ENCODE measurements around the gene SLC6A16. TPM values are rescaled to one million over a fixed set of nuclear protein-coding genes. Genes with fewer than 3 reads are reported as not detected.
"Not testable (repeated sequence)": the region's sequence is repeated elsewhere in the genome, so short reads cannot be mapped to it uniquely, and the experiment has no call there.

Gene SLC6A16
- total RNA-seq, 1 experiment from 2014 or later, result 0.12 TPM

GRCh38 chr19:49331187-49331586 is 6.2 kb upstream of the SLC6A16 start:
- DNase-seq (ENCODE audit: low read depth), result not testable (repeated sequence)

DNA sequence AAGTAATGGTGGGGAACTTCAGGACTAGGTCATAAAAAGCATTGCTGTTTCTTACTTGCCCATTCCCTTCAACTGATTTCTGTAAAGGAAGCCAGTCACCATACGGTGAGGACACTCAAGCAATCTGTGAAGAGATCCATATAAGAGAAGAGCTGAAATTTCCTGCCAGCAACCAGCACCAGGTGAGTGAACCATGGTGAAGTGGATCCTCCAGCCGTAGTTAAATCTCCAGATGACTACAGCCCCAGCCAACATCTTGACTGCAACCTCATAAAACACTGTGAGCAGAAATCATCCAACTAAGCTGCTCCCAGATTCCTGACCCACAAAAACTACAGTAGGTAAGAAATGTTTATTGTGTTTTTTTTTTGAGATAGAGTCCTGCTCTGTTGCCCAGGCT is 3.8 kb upstream of the SLC6A16 start:
- DNase-seq (ENCODE audit: low read depth), result no peak

- peak; percentile 29 for DNase-seq (ENCODE audit: low read depth)
Observed at GRCh38 chr19:49327878-49328544, 3.0 kb upstream of the SLC6A16 start.

GRCh38 chr19:49326165-49326704 is 1.2 kb upstream of the SLC6A16 start:
- DNase-seq (ENCODE audit: low read depth), result no peak

- DNase-seq (ENCODE audit: low read depth), result not testable (repeated sequence)
Observed at GRCh38 chr19:49325756-49326155, 765 bp upstream of the SLC6A16 start.

DNA sequence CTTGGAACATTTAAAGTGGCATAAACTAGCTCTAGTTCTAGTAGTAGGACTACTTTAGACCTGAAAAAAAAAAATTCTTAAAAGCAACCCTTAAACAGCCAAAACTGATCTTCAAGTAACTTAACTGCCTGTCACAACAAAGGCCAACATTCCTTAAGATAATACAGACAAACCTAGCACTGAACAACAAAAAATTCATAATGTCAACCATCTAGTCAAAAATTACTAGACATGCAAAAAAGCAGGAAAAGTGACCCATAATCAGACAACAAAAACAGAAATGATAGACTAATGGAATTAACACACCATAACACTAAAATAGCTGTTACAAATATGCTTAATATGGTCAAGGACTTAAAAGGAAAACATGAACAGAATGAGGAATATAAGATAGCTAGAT is 6.7 kb downstream of the SLC6A16 start:
- no peak for DNase-seq (ENCODE audit: low read depth)

DNA sequence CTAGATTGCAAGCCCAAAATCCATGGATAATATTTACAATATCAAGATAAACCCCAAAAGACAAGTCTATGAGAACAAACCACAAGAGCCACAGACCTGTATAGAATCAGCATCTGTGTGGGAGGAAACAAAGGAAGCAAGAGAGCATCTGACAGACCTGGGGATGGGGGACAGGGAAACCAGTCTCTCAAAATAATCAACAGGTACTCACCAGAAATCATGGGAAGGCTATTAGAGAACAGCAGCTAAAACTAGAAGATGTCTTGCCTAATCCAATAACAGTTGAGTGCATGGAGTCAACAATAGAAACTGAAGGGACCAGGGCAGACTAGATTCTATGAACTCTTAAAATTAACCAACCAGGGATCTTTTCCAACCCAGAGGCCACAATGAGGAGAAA is 8.7 kb downstream of the SLC6A16 start:
- DNase-seq (ENCODE audit: low read depth), result no peak

GRCh38 chr19:49315111-49315510 is 9.9 kb downstream of the SLC6A16 start:
- no peak for DNase-seq (ENCODE audit: low read depth)

- no peak for DNase-seq (ENCODE audit: low read depth)
Observed at GRCh38 chr19:49309087-49309486, 15.9 kb downstream of the SLC6A16 start.

GRCh38 chr19:49306734-49307133 is 18.3 kb downstream of the SLC6A16 start:
- DNase-seq (ENCODE audit: low read depth), result not testable (repeated sequence)

DNA sequence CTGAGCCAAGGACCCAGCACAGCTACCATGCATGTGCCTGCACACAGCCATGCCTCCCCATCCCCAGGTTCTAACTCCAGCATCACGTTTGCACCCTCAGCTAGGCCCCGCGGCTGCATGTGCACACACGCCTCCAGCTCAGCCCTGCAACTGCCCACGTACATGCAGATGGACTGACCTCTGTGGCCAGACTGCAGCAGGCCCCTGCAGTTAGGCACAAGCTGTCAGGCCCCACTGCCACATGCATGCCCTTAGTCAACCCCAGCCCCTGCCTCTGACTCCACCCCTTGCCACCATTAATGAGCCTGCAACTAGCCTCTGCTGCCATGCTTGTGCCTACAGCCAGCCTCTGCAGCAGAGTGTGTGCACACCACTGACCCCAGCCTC is 23.1 kb downstream of the SLC6A16 start:
- DNase-seq (ENCODE audit: low read depth), result no peak

- DNase-seq (ENCODE audit: low read depth), result peak; percentile 64
Observed at GRCh38 chr19:49301165-49301865, 23.7 kb downstream of the SLC6A16 start.

- not testable (repeated sequence) for DNase-seq (ENCODE audit: low read depth)
Observed at GRCh38 chr19:49298653-49299052, 26.3 kb downstream of the SLC6A16 start.

DNA sequence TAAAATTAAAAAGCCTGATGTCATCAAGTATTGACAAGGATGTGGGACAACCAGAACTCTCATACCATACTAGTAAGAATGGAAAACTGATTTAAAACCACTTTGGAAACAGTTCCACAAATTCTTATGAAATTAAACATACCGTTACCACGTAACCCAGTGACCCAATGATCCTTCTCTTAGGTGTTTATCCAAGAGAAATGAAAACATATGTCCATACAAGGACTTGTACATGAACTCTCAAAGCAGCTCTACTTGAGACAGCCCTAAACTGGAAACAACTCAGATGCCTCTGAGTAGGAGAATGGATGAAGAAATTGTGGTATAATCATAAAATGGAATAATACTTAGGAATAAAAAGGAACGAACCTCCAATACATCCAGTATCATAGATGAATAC is 27.6 kb downstream of the SLC6A16 start:
- DNase-seq (ENCODE audit: low read depth), result no peak

DNA sequence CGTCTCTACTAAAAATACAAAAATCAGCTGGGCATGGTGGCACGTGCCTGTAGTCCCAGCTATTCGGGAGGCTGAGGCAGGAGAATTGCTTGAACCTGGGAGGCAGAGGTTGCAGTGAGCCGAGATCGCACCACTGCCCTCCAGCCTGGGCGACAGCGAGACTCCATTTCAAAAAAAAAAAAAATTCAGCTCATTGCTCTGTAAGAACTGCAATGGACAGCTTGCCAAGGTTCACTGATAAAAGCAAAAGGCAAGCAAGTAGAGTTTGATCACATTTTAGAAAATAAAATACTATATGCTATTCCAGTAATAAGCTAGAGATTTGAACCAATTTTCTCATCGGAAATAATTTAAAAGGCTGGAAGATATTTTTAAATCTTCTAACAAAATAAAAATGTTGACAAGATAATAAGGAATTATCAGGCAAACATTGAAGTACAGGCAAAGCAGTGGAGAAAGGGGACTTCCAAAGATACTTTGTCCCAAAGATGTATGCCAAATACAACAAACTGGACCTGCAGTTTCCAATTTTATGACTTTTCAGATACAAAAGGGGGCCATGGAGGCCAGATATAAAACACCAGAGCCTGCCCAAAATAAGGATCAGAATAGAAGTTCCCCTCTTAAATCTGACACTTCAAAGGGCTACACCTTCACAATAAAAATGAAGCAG is 29.6 kb downstream of the SLC6A16 start:
- no peak for DNase-seq (ENCODE audit: low read depth)

DNA sequence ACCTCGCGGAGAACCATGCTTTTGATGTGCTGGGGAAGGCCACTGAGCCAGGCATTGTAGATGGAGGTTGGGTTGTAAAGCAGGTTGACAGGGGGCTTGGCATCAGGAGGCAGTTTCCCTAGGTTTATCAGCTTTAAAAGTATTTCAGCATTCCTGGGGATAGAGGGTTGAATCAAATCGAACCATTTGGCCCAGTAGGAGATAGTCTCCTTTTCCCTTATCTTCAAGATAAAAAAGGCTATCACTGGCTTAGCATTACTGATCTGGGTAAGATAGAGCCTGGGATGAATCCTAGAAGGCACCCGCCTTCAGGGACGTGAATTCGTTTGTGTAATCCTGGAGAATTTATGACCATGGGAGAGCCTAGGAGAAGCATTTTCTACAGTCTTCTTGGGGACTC is 30.6 kb downstream of the SLC6A16 start:
- no peak for DNase-seq (ENCODE audit: low read depth)

- no peak for DNase-seq (ENCODE audit: low read depth)
Observed at GRCh38 chr19:49290517-49290916, 34.5 kb downstream of the SLC6A16 start.

DNA sequence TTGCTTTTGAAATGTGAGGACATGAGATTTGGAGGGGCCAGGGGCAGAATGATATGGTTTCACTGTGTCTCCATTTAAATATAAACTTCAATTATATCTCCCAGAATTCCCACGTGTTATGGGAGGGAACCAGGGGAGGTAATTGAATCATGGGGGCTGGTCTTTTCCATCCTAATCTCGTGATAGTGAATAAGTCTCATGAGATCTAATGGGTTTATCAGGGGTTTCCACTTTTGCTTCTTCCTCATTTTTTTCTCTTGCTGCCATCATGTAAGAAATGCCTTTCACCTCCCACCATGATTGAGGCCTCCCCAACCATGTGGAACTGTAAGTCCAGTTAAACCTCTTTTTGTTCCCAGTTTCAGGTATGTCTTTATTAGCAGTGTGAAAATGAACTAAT is 35.7 kb downstream of the SLC6A16 start:
- not testable (repeated sequence) for DNase-seq (ENCODE audit: low read depth)

GRCh38 chr19:49288205-49288604 is 36.8 kb downstream of the SLC6A16 start:
- DNase-seq (ENCODE audit: low read depth), result not testable (repeated sequence)

DNA sequence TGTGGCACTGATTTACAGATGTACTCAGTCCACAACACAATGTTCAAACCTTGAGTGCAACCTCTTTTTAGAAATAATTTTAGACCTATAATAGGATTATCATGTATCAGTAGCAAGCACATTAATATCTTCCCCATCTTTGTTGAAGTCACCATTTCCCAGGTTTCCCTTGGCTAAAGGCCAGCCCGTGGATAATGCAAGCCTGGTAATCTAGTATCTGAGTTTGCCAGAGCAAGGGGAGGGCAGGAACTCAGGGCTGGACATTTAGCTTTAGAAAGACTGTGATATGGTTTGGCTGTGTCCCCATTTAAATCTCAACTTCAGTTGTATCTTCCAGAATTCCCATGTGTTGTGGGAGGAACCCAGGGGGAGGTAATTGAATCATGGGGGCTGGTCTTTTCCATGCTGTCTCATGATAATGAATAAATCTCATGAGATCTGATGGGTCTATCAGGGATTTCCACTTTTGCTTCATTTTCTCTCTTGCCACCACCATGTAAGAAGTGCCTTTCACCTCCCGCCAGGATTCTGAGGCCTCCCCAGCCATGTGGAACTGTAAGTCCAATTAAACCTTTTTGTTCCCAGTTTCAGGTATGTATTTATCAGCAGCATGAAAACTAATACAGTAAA is 37.7 kb downstream of the SLC6A16 start:
- no peak for DNase-seq (ENCODE audit: low read depth)

DNA sequence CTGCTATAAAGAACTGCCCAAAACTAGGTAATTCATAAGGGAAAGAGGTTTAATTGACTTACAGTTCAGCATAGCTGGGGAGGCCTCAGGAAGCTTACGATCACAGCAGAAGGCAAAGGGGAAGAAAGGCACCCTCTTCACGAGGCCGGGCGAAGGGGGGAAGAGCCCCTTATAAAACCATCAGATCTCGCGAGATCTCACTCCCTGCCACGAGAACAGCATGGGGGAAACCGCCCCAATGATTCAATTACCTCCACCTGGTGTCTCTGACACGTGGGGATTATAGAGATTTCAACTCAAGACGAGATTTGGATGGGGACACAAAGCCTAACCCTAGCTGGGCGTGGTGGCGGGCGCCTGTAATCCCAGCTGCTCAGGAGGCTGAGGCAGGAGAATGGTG is 42.8 kb downstream of the SLC6A16 start:
- no peak for DNase-seq (ENCODE audit: low read depth)

DNA sequence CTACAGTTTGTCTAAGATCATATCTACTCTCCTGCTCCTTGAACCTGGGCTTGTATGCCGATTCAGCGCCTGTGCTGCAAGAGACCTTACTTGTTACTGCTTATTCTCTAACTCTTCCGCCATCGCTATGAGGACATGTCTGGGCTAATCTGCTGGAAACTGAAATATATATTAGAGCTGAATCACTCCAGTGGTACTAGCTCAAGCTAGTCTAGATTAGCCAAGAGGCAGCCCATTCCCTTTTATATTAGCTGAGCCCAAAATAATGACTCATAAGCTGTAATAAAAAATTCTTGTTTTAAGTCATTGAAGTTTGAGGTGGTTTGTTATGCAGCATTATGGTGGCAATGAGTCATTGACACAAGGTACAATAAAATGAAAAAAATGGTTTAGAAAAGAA is 52.8 kb downstream of the SLC6A16 start:
- DNase-seq (ENCODE audit: low read depth), result peak; percentile 7
